ENCODE results near the gene CLASRP. TPM values are rescaled to one million over a fixed set of nuclear protein-coding genes. Genes with fewer than 3 reads are reported as not detected.

CLASRP gene
- total RNA-seq, 1 donor from 2014 or later: 49.1 TPM

GRCh38 chr19:45023048-45023447, 15.8 kb upstream of the CLASRP start:
- Mint-ChIP-seq H3K4me1 (ENCODE audit: low read depth) (no peaks in the 10 kb centered on the region), H3K9me3 (ENCODE audit: low read depth) (no peaks in the 10 kb centered on the region), H3K36me3 (ENCODE audit: low read depth) (peaks cover 5% of the 10 kb centered on the region), H3K27ac (ENCODE audit: unreplicated experiment) (no peak overlapping the region), H3K27me3 (ENCODE audit: low read depth) (no peaks in the 10 kb centered on the region), H3K4me3 (ENCODE audit: unreplicated experiment) (no peak overlapping the region)
- TF ChIP-seq CTCF (IDR thresholded peaks at IDR 0.05): no peak
- DNase-seq (ENCODE audit: low spot score): no peak

GRCh38 chr19:45025264-45025663, 13.6 kb upstream of the CLASRP start:
- no peaks in the 10 kb centered on the region for H3K4me1 Mint-ChIP-seq (ENCODE audit: low read depth)
- H3K27ac Mint-ChIP-seq (ENCODE audit: unreplicated experiment): no peak overlapping the region
- TF ChIP-seq CTCF (IDR thresholded peaks at IDR 0.05): no peak

GRCh38 chr19:45027371-45027770, 11.5 kb upstream of the CLASRP start:
- no peak for DNase-seq (ENCODE audit: low spot score)
- H3K27ac Mint-ChIP-seq (ENCODE audit: unreplicated experiment): no peak overlapping the region
- no peak for TF ChIP-seq CTCF (IDR thresholded peaks at IDR 0.05)
- H3K4me3 Mint-ChIP-seq (ENCODE audit: unreplicated experiment): no peak overlapping the region
- no peaks in the 10 kb centered on the region for H3K9me3 Mint-ChIP-seq (ENCODE audit: low read depth)
- H3K36me3 Mint-ChIP-seq (ENCODE audit: low read depth): peaks cover 4% of the 10 kb centered on the region
- no peaks in the 10 kb centered on the region for H3K4me1 Mint-ChIP-seq (ENCODE audit: low read depth)
- H3K27me3 Mint-ChIP-seq (ENCODE audit: low read depth): no peaks in the 10 kb centered on the region

More at GRCh38 chr19:45025264-45025663, 13.6 kb upstream of the CLASRP start:
- Mint-ChIP-seq H3K36me3 (ENCODE audit: low read depth) (peaks cover 2% of the 10 kb centered on the region), H3K9me3 (ENCODE audit: low read depth) (no peaks in the 10 kb centered on the region), H3K4me3 (ENCODE audit: unreplicated experiment) (no peak overlapping the region), H3K27me3 (ENCODE audit: low read depth) (no peaks in the 10 kb centered on the region)
- DNase-seq (ENCODE audit: low spot score): no peak

GRCh38 chr19:45030825-45031224, 8.0 kb upstream of the CLASRP start:
- no peak for DNase-seq (ENCODE audit: low spot score)
- no peak overlapping the region for H3K4me3 Mint-ChIP-seq (ENCODE audit: unreplicated experiment)
- no peak for TF ChIP-seq CTCF (IDR thresholded peaks at IDR 0.05)
- H3K27me3 Mint-ChIP-seq (ENCODE audit: low read depth): no peaks in the 10 kb centered on the region
- no peak overlapping the region for H3K27ac Mint-ChIP-seq (ENCODE audit: unreplicated experiment)
- H3K4me1 Mint-ChIP-seq (ENCODE audit: low read depth): no peaks in the 10 kb centered on the region
- H3K36me3 Mint-ChIP-seq (ENCODE audit: low read depth): peaks cover 10% of the 10 kb centered on the region
- no peaks in the 10 kb centered on the region for H3K9me3 Mint-ChIP-seq (ENCODE audit: low read depth)

- DNase-seq (ENCODE audit: low spot score): no peak
- no peaks in the 10 kb centered on the region for H3K9me3 Mint-ChIP-seq (ENCODE audit: low read depth)
- H3K27ac Mint-ChIP-seq (ENCODE audit: unreplicated experiment): no peak overlapping the region
- no peaks in the 10 kb centered on the region for H3K4me1 Mint-ChIP-seq (ENCODE audit: low read depth)
- no peak overlapping the region for H3K4me3 Mint-ChIP-seq (ENCODE audit: unreplicated experiment)
- peaks cover 10% of the 10 kb centered on the region for H3K36me3 Mint-ChIP-seq (ENCODE audit: low read depth)
- TF ChIP-seq CTCF (IDR thresholded peaks at IDR 0.05): no peak
- no peaks in the 10 kb centered on the region for H3K27me3 Mint-ChIP-seq (ENCODE audit: low read depth)
Observed at GRCh38 chr19:45032421-45032820, 6.4 kb upstream of the CLASRP start.
